ENCODE measurements around the gene TRIM37.
"Not testable (repeated sequence)": the region's sequence is repeated elsewhere in the genome, so short reads cannot be mapped to it uniquely, and the experiment has no call there.

Gene TRIM37

GRCh38 chr17:59106463-59107305 lies at the start of gene TRIM37:
Gene TRIM37, minus strand, starts transcription at chr17:59106880. Its CDS starts 419 bp downstream, at chr17:59106461.
- peak; percentile 97 for DNase-seq (ENCODE audit: low spot score)

- DNase-seq (ENCODE audit: low spot score): peak; percentile 93
These were observed 48.9 kb upstream of the TRIM37 start, which contains the start of gene PRR11 for GRCh38 chr17:59155439-59156177. Gene PRR11, plus strand, starts transcription at chr17:59155746. Its CDS starts 14,007 bp downstream, at chr17:59169753.

- peak; percentile 94 for DNase-seq (ENCODE audit: low spot score)
These were observed 48.2 kb upstream of the TRIM37 start, which contains the start of gene SKA2 for GRCh38 chr17:59154721-59155438. Gene SKA2, minus strand, starts transcription at chr17:59155186. Its CDS starts 23 bp downstream, at chr17:59155163.

GRCh38 chr17:59154292-59154720 lies 47.6 kb upstream of the TRIM37 start:
- peak; percentile 23 for DNase-seq (ENCODE audit: low spot score)

- no peak for DNase-seq (ENCODE audit: low spot score)
These were observed 46.2 kb upstream of the TRIM37 start for GRCh38 chr17:59152925-59153324.

- DNase-seq (ENCODE audit: low spot score): peak; percentile 14
These were observed 44.9 kb upstream of the TRIM37 start for GRCh38 chr17:59151591-59151990.

- DNase-seq (ENCODE audit: low spot score): no peak
These were observed 44.3 kb upstream of the TRIM37 start for GRCh38 chr17:59151006-59151405.

GRCh38 chr17:59149841-59150511 lies 43.3 kb upstream of the TRIM37 start:
- DNase-seq (ENCODE audit: low spot score): no peak

- no peak for DNase-seq (ENCODE audit: low spot score)
These were observed 42.4 kb upstream of the TRIM37 start for GRCh38 chr17:59149051-59149450.

- no peak for DNase-seq (ENCODE audit: low spot score)
These were observed 39.0 kb upstream of the TRIM37 start for GRCh38 chr17:59145571-59146096.

GRCh38 chr17:59141860-59142259 lies 35.2 kb upstream of the TRIM37 start:
- DNase-seq (ENCODE audit: low spot score): no peak

GRCh38 chr17:59139939-59140338 lies 33.3 kb upstream of the TRIM37 start:
- no peak for DNase-seq (ENCODE audit: low spot score)

GRCh38 chr17:59138339-59138738 lies 31.7 kb upstream of the TRIM37 start:
- not testable (repeated sequence) for DNase-seq (ENCODE audit: low spot score)

- DNase-seq (ENCODE audit: low spot score): no peak
These were observed 24.5 kb upstream of the TRIM37 start for GRCh38 chr17:59131131-59131530.

GRCh38 chr17:59129814-59130213 lies 23.1 kb upstream of the TRIM37 start:
- no peak for DNase-seq (ENCODE audit: low spot score)

GRCh38 chr17:59126809-59127417 lies 20.2 kb upstream of the TRIM37 start:
- no peak for DNase-seq (ENCODE audit: low spot score)

GRCh38 chr17:59124665-59125064 lies 18.0 kb upstream of the TRIM37 start:
- DNase-seq (ENCODE audit: low spot score): no peak

- no peak for DNase-seq (ENCODE audit: low spot score)
These were observed 15.3 kb upstream of the TRIM37 start for GRCh38 chr17:59121901-59122480.

GRCh38 chr17:59115474-59115873 lies 8.8 kb upstream of the TRIM37 start:
- no peak for DNase-seq (ENCODE audit: low spot score)

- DNase-seq (ENCODE audit: low spot score): no peak
These were observed 4.9 kb upstream of the TRIM37 start for GRCh38 chr17:59111539-59111938.

- no peak for DNase-seq (ENCODE audit: low spot score)
These were observed 4.3 kb upstream of the TRIM37 start for GRCh38 chr17:59110973-59111372.
